NCI-H187 treated with DMSO at 0.1 percent for 48 hours (cell line): Measurements from ENCODE around the gene ZDHHC11B.
"Not testable (repeated sequence)": the region's sequence is repeated elsewhere in the genome, so short reads cannot be mapped to it uniquely, and the experiment has no call there.

Experiments used
- DNase-seq: peaks from one replicate; lab custom pipeline; 2025; lab: John Stamatoyannopoulos, UW

ZDHHC11B gene

DNA sequence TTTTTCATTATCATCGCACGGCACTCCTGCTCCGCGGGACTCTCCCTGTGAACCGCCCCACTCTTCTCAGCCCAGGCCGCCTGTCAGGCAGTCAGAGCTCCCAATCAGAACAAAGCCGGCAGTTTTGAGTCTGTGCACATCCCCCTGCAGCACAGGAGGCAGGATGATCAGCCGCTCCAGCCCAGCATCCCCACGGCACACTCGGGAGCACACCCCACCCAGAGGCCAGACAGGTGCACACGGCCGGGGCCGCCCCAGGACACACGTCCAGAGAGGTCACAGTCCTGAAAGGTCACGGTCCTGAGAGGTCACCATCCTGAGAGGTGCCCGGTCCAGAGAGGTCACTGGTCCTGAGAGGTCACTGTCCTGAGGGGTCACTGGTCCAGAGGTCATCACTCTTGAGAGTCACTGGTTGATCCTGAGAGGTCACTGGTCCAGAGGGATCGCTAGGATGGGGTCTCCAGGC, 99.7 kb downstream of the ZDHHC11B start:
- DNase-seq = no peak

DNA sequence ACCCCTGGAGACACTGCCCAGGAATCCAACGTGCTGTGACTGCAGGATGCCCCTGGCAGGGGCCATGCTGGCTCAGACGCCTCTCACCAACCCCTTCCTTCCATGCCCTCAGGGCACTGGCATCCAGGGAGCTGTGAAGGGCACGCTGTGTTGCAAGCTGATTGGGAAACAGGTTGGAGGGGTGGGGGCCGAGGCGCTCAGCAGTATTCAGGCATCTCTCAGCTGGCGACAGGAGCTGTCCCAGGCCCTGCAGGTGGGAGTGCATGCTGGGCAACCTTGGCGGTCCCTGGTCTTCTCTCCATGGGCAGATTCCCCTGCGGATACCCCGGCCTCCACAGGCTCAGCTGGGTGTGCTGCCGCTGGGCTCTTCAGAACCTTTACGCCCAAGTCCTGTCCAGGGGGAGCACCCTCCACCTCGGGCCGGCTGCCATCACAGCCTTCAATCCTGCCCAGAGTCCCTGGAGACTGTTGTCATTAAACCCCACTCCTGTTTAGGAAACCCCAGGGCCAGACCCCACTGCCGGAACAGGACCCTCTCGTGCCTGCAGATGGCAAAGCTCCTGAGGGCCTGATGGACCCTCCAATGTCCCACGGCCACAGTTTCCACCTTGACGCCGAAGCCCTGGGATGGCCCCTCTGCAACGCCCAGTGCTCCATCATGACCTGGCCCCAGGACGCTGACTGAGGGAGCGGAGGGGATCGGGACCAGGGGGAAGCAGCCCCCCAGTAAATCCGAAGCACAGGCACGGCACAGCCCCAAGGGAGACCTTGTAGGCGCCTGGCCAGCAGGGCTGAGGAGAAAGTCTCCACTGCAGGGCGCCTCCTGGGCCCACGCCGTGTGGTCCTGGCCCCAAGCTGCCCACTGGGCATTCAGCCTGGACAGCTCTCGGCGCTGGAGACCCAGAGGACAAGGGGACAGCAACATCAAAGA, 100.7 kb downstream of the ZDHHC11B start:
- DNase-seq = no peak

- not testable (repeated sequence) for DNase-seq
Observed at GRCh38 chr5:682651-683358, 101.7 kb downstream of the ZDHHC11B start.

GRCh38 chr5:682216-682615, 102.3 kb downstream of the ZDHHC11B start:
- DNase-seq = not testable (repeated sequence)

DNA sequence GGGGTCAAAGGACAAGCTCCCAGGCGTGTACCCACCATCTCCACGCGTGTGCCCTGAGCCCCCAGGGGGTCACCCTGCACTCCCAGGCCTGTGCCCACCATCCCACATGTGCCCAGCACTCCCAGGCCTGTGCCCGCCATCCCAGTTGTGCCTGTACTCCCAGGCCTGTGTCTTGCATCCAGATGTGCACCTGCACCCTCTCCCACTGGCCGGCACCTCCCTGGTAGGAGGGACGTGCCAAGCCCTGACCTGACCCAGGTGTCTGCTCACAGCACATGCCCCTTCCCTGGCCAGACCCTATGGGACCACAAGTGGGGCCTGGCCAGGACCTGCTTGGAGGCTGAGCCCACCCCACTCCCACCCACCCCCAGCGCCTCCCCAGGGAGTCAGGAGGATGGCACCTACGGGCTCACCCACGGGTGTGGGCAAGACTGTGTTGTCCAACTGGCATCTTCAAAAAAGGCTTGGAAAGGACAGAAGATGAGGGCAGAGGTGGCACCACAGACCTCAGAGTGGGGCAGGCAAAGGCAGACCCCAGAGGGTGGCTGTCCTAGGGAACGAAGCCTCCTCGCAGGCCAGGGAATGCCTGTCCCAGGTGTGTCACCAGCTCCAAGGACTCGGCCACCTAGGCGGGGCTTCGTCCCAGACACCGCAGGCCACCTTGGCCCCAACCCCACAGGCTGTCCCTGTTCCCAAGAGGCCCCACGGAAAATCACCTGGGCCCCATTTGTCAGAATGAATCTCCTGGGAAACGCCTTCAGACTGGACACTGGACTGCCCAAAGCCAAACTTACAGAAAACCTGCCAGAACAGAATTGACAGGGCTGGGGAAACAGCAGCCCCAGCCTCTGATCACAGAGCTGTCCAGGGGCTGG, 103.0 kb downstream of the ZDHHC11B start:
- not testable (repeated sequence) for DNase-seq

- not testable (repeated sequence) for DNase-seq
Observed at GRCh38 chr5:680836-681235, 103.7 kb downstream of the ZDHHC11B start.

- DNase-seq = not testable (repeated sequence)
Observed at GRCh38 chr5:680118-680795, 104.3 kb downstream of the ZDHHC11B start.

GRCh38 chr5:679166-679895, 105.2 kb downstream of the ZDHHC11B start:
- DNase-seq = not testable (repeated sequence)

DNA sequence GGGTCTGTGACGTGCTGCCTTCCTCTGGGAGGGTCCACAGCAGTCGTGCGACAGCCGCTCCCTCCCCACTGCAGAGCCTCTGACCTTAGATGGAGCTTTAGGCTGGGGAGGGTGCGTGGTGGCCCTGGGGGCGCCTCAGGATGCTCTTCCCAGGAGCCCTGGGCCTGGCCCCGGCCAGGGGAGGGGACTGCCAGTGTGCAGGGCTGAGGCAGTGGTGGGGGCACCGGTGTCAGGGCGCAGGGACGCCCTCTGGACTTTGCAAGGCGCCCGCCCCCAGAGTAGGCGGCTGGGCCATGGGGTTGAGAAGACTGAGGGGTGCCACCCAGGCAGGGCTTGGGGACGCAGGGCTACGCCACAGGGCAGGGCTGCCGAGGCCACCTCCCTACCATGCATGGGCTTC, 106.0 kb downstream of the ZDHHC11B start:
- DNase-seq = not testable (repeated sequence)

GRCh38 chr5:677131-678101, 107.1 kb downstream of the ZDHHC11B start:
- no peak for DNase-seq

- no peak for DNase-seq
Observed at GRCh38 chr5:676699-677076, 107.8 kb downstream of the ZDHHC11B start.

DNA sequence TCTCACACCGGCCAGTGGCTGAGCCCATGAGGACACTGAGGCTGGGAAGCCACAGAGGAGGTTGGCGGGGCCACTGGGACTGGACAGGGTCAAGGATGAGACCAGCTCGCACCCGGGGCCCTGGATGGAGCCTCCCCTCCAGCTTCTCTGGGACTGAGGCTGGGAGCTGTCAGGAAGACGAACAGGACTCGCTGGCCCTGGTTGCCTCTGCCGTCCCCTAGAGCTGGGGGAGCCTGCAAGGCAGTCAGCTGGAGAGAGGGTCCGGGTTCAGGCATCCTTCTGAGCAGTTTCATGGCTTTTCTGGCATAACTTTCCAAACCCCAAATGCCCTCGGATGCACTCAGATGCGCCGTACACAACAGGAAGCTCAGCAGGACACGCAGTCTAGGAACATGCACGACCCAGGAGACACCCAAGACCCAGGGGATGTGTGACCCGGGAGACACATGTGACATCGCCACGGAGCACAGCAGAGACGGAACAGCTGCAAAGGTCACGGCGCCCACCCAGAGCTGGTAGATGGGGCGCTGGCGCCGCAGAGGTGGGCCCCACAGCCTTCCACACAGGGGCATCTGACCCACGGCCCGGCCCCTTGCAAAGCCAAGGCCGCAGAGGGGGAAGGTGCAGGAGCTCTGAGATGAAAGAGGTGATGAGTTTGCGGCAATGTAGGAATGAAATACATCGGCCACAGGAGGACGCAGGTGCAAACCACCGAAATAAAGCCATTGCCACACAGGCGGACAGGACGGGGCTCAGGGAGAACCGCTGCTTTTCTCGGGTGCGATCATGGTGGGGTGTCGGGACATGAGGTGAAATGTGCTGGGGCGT, 108.4 kb downstream of the ZDHHC11B start:
- no peak for DNase-seq

DNA sequence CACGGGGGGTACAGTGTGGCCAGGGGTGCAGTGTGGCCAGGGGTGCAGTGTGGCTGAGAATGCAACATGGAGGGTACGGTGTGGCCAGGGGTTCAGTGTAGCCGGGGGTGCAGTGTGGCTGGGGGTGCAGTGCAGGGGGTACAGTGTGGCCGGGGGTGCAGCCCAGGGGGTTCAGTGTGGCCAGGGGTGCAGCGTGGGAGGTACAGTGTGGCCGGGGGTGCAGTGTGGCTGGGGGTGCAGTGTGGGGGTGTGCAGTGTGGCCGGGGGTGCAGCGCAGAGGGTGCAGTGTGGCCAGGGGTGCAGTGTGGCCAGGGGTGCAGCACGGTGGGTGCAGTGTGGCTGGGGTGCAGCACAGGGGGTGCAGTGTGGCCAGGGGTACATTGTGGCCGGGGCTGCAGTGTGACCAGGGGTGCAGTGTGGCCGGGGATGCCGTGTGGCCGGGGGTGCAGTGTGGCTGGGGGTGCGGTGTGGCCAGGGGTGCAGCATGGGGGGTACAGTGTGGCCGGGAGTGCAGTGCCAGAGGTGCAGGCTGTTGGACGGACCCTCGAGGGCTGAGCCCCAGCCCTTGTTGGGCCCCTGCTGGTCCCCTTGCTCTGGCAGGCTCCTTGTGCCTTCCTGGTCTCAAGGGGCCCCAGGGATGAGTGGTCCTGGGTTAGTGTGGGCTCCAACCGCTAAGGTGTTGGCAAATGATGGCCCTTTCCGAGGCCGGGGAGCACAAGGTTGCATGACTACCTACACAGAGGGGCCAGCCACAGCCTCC, 109.2 kb downstream of the ZDHHC11B start:
- no peak for DNase-seq

GRCh38 chr5:674630-675011, 109.9 kb downstream of the ZDHHC11B start:
- no peak for DNase-seq

GRCh38 chr5:673831-674629, 110.5 kb downstream of the ZDHHC11B start:
- DNase-seq = no peak

GRCh38 chr5:673161-673830, 111.2 kb downstream of the ZDHHC11B start:
- no peak for DNase-seq
